Measurements from ENCODE around the gene PDE2A.
A peak's percentile ranks its signal among the peaks of the same experiment; 100 is the strongest.

PDE2A gene

GRCh38 chr11:72609045-72609444, 65.2 kb downstream of the PDE2A start:
- peak in 3 of 4 experiments; percentile 59 to 64 (median 61) for DNase-seq

GRCh38 chr11:72607496-72607895, 66.7 kb downstream of the PDE2A start:
- no peak for DNase-seq

DNA sequence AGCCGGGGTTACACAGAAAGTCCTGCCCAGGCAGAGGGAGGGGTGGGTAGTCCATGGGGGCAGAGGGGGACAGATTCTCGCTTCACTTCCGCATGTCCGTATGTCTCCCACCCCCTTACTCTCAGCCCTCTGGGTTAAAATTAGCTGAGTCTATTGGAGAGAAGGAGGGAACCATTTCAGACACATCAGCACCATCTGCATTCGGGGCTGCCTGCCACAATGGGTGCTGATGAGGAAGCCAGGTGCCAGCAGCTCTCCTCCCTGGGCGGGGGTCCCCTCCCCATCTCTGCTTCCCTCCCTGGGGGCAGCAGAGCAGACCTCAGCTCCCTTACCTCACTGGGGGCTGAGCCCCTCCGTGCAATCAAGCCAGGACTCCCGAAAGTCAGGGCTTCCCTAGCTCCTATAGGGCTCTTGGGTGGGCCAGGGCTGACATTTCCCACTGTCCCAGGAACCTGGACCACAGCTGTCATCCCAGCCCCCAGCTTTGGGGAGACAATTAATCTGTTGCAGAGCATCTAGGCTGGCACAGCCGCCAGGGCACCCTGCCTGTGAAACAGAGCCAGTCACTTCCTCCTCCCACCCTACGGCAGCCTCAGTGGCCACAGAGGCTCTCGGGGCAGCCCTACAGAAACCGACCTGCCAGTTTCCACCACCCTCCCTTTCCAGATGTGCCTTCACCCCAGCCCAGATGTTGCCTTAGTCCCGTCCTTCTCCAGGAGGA, 67.3 kb downstream of the PDE2A start:
- peak in 3 of 4 experiments; percentile 34 to 62 (median 46) for DNase-seq

GRCh38 chr11:72605973-72606747, 68.1 kb downstream of the PDE2A start:
- no peak for DNase-seq

DNA sequence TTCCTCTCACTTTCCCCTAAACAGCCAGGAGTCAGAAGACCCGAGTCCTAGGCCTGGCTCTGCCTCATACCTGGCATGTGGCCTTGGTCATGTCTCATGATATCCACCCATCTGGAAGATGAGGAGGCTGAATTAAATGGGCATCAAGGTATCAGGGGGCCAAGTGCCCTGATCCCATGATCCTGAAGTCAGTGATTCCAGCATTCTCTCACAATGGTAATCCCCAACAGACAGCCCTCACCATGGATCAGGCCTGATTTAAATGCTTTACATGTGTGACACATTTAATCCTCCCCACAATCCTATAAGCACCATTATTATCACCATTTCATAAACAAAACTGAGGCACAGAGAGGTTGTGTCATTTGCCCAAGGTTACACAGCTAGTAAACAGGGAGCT, 70.0 kb downstream of the PDE2A start:
- DNase-seq: no peak

DNA sequence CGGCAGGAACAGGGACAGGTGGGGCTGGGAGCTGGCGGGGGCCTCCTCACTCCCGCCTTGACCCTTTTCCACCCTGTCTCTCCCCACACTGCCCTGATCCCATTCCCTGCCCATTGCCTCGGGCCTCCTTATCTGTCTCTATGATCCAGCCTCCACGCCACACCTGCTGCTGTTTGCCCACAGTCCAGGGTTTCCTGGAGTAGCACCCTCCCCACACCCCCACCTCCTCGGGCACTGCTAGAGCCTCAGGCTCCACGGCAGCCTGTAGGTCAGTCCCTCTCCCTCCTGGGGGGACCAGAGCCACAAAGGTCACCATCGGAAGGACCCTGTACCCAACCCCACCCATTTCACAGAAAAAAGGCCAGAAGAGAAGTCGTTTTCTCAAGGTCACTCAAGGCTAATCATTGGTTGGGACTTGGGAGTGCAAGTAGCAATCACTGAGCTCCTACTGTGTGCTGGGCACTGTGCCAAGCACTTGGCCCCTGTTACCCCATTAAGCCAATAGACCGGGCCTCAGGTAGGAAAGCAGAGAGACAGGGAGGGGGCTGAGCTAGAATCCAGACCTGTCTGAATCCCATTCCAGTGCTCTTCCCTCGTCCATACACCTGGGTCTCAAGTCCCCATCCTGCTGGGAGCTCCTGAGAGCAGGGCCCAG, 71.8 kb downstream of the PDE2A start:
- no peak for DNase-seq

DNA sequence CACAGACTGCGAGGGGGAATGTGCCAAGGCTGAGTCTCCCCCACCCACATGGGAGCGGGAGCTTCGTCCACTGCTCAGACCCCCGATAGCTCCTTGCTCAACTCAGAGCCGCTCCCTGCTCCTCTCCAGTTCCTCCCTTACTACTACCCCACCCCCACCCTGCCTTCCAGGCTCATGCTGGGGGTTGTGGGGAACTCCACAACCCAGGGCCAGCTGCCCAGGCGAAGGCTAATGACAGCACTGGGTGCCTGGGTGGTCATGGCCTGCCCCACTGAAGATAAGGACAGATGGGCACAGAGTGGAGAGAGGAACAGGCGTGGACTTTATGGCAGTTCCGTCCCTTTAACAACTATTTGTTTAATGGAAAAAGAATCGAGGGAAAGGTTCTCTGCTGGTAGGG, 73.7 kb downstream of the PDE2A start:
- peak in 2 of 4 experiments; percentile 25 to 35 for DNase-seq

GRCh38 chr11:72599325-72600117, 74.7 kb downstream of the PDE2A start:
- DNase-seq: no peak

DNA sequence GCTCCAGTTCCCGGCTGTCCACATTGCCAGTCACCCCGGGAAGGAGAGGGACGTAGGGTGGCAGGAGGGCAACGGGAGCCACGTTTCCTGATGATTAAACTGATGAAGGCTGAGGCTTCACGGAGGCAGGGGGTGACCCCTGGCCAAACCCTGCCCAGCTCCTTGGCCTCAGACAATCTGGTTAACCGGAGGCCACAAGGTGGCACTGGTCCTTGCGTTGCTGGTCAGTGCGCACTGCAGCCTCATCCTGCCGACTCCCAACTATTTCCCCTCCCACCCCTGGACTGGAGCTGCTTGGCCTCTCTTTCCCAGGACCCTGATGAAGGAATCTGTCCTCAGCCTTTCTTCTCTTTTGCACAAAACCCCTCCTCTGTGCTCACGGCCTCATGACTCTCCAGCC, 75.3 kb downstream of the PDE2A start:
- DNase-seq: peak in 3 of 4 experiments; percentile 31 to 48 (median 41)

DNA sequence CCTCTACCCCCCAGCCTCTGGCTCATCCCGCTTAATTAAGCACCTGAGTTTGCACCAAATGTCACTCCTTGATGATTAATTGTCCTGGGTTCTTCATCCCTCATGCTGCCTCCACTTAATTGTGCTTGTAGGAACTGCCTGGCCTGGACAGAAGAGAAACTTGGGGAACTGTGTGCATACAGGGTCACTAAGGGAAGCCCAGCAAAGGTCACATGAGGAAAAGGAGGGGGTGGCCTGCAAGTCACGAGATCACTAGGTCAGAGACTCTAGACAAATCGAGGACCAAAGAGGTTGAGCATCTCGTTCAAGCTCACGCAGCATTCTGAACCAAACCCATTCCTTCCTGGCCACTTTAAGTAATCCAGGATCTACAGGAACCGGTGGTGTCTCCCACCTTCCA, 75.8 kb downstream of the PDE2A start:
- DNase-seq: peak; percentile 76 to 87 (median 86)

DNA sequence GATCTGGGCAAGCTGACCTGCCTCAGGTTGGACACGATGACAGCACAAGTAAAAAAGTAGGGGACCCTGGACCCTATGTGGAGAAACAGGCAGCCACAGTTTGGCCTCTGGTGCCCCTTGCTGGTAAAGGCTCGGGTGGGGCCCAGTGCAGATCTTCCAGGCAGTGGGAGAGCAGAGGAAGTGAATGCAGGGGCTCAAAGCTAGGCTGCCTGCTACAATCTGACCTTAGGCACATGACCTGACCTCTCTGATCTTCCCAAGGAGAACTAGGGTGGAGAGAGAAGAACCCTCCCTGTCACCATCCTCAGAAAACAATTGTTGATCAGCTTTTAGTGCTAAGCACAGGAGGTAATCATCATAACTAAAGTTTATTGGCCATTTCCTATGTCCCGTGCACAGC, 76.5 kb downstream of the PDE2A start:
- DNase-seq: peak; percentile 34 to 59 (median 56)

- DNase-seq: no peak
These were observed 78.9 kb downstream of the PDE2A start for GRCh38 chr11:72595292-72595684.

DNA sequence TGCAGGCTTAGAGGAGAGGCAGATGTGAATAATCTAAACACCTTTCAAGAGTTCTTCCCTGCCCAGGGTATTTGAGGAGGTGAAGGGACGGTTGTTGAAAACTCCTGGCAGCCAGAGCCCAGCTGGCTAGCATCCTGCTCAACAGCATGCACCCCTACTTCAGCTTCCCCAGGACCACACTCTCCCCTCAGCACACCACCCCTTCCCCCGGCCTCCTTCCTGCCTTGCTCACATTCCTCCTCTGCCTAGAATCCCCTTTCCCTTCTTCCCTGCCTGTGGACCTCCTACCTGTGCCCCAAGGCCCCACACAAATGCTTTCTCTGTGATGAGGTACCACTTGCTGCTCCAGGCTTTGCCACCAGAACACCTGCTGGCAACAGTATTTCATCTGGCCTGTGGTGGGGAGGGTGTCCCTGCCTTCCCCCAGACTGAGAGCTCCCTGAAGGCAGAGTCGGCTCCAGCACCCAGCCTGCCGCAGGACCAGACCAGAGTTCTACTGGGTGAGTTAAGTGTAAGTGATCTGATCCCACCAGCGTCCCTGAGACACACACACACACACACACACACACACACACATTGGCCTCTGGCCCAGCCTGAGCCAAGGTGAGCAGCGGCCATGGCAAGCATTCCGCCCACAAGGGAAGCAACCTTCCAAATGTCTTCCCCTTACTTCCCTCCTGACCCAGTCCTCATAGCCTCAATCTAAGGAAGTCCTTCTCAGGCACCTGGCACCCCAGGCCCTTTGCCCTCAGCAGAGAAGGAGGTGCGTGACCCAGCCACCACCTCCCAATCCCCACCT, 79.5 kb downstream of the PDE2A start:
- no peak for DNase-seq

GRCh38 chr11:72592698-72593495, 81.3 kb downstream of the PDE2A start:
- DNase-seq: no peak

GRCh38 chr11:72591785-72592502, 82.3 kb downstream of the PDE2A start:
- no peak for DNase-seq

GRCh38 chr11:72591023-72591422, 83.2 kb downstream of the PDE2A start:
- DNase-seq: no peak

DNA sequence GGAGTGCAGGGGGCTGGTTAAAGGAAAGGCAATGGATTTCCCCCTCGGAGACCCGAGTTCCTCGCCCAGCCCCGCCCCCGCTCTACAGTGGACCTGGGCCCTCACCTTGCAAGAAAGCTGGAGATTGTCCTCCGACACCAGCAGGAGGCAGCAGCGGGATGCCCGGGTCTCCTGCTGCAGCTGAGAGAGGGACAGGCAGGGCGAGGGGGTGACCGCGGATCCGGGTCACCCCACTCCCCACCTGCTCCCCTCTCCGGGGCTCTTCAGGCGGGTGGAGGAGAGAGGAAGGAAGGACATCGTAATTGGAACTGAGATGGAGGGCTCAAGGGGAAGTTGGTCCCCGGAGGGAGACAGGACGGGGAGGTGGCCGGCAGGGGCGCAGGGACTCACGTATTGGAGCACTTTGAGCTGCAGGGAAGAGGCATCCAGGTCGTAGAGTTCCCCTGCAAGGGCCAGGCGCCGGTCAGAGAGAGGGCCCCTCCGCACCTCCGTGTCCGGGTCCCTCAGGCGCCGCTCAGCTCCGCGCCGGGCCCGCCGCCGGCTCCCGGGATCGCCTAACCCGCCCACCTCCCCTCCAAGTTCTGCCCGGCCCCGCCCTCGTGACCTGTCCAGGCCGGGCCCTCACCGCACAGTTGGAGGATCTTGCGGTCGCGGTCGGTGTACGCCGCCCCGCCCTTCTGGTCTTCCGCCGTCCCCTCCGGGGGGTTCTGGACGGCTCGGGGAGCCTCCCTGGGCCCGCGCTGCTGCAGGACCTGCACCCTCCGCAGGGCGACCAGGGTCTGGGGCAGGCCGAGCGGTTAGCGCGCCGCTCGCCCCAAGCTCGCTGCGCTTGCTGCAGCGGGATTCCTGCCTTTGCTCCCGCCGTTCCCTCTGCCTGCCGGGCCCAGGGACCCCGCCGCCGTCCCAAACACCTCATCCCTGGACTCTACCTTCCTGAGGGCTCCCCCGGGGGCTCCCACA, 84.1 kb downstream of the PDE2A start:
- DNase-seq: peak; percentile 38 to 65 (median 52)

GRCh38 chr11:72588421-72589410, 85.5 kb downstream of the PDE2A start:
- peak; percentile 45 to 69 (median 54) for DNase-seq
